H1 (cell line): ENCODE measurements around the gene CKB. TPM values are rescaled to one million over a fixed set of nuclear protein-coding genes. Genes with fewer than 3 reads are reported as not detected.

Experiments
- CTCF ChIA-PET: fragments of 300-600 bp; sonication (Branson Sonifier 250); formaldehyde crosslinking; loops from one replicate; lab custom pipeline; 2021; ENCODE audit not compliant: partially characterized antibody; lab: Charles Lee
- POLR2A ChIA-PET: fragments of 300-600 bp; sonication (Branson Sonifier 250); formaldehyde crosslinking; loops from one replicate; lab custom pipeline; 2021; ENCODE audit warnings: inconsistent platforms; ENCODE audit not compliant: partially characterized antibody; lab: Charles Lee
- DNase-seq, 2 experiments: peaks; one replicate each; pipeline versions ENCODE4 v3.0.0 to v3.0.0-alpha.2; 2010 to 2022; ENCODE audit warnings: low spot score in 2 of 2, low read depth in 1 of 2, mixed read lengths in 1 of 2
- FAIRE-seq: peaks from 2 replicates; lab custom pipeline; 2011; peaks lifted over from hg19 to GRCh38; lab: Jason Lieb, UNC
- H2AFZ ChIP-seq: 2 replicates; pipeline ENCODE4 v1.8.1; 2012; ENCODE audit warnings: low read length, inconsistent platforms
- H2AK5ac ChIP-seq: 2 replicates; pipeline ENCODE4 v1.6.1; 2013; ENCODE audit warnings: low read depth, low read length
- H2BK120ac ChIP-seq: replicated peaks from 2 replicates; pipeline ENCODE3; 2013; ENCODE audit warnings: low read depth, low read length, inconsistent platforms
- H2BK12ac ChIP-seq: 2 replicates; pipeline ENCODE4 v1.6.1; 2013; ENCODE audit warnings: low read depth, low read length
- H2BK15ac ChIP-seq: 2 replicates; pipeline ENCODE4 v1.6.1; 2013; ENCODE audit warnings: low read length
- H2BK20ac ChIP-seq: 2 replicates; pipeline ENCODE4 v1.6.1; 2013; ENCODE audit warnings: low read length
- H2BK5ac ChIP-seq: 2 replicates; pipeline ENCODE4 v1.6.1; 2013; ENCODE audit warnings: low read depth, low read length
- H3K14ac ChIP-seq: 2 replicates; pipeline ENCODE4 v1.6.1; 2013; ENCODE audit warnings: inconsistent platforms; ENCODE audit not compliant: insufficient read length
- H3K18ac ChIP-seq: 2 replicates; pipeline ENCODE4 v1.6.1; 2013; ENCODE audit warnings: low read length; ENCODE audit errors: extremely low read depth
- H3K23ac ChIP-seq: 2 replicates; pipeline ENCODE4 v1.6.1; 2013; ENCODE audit warnings: inconsistent platforms; ENCODE audit not compliant: insufficient read length
- H3K23me2 ChIP-seq: 2 replicates; pipeline ENCODE4 v1.6.1; 2013; ENCODE audit warnings: low read depth, low read length
- H3K27ac ChIP-seq: 2 replicates; pipeline ENCODE4 v1.6.1; 2011; ENCODE audit warnings: low read depth, low read length, inconsistent platforms
- H3K27me3 ChIP-seq, 4 experiments: replicated peaks in 1 of 4; 1 replicate in 1 of 4; 2 replicates in 3 of 4; pipeline versions ENCODE4 v1.6.1 to v1.8.1; 2011 to 2013; ENCODE audit warnings: low read length in 3 of 4, mild to moderate bottlenecking in 3 of 4, inconsistent platforms in 2 of 4, mixed read lengths in 2 of 4, moderate library complexity in 1 of 4; ENCODE audit not compliant: control insufficient read depth in 3 of 4, insufficient read depth in 3 of 4; ENCODE audit errors: extremely low read depth in 1 of 4
- H3K36me3 ChIP-seq, 4 experiments: 2 replicates each; pipeline versions ENCODE4 v1.6.1 to v1.8.1; 2011 to 2013; ENCODE audit warnings: mild to moderate bottlenecking in 4 of 4, low read length in 3 of 4, moderate library complexity in 2 of 4, control low read depth in 1 of 4, inconsistent platforms in 1 of 4; ENCODE audit not compliant: insufficient read depth in 4 of 4, control insufficient read depth in 2 of 4
- H3K4ac ChIP-seq: replicated peaks from 2 replicates; pipeline ENCODE3; 2013; ENCODE audit warnings: low read length, low read depth, mixed read lengths, inconsistent platforms; ENCODE audit not compliant: insufficient read length
- H3K4me1 ChIP-seq, 4 experiments: replicated peaks in 1 of 4; 1 replicate in 1 of 4; 2 replicates in 3 of 4; pipeline versions ENCODE4 v1.6.1 to v1.8.1; 2011 to 2013; ENCODE audit warnings: low read length in 3 of 4, inconsistent platforms in 2 of 4, mixed read lengths in 1 of 4; ENCODE audit not compliant: insufficient read depth in 4 of 4, control insufficient read depth in 3 of 4
- H3K4me2 ChIP-seq, 2 experiments: 2 replicates each; pipeline versions ENCODE4 v1.6.1 to v1.8.1; 2011 to 2013; ENCODE audit warnings: low read depth in 2 of 2, low read length in 2 of 2, control low read depth in 1 of 2, inconsistent platforms in 1 of 2, mild to moderate bottlenecking in 1 of 2; ENCODE audit not compliant: insufficient read depth in 1 of 2
- H3K4me3 ChIP-seq, 4 experiments: fragments of 200-600, 300-600 bp in 1 of 4; sonication (generic), shearing (Covaris generic), sonication (Bioruptor Twin) in 1 of 4; 2 replicates each; pipeline versions ENCODE4 v1.5.1 to v1.8.1; 2011 to 2016; ENCODE audit warnings: low read length in 4 of 4, low read depth in 3 of 4, control low read depth in 2 of 4, inconsistent platforms in 2 of 4, mild to moderate bottlenecking in 2 of 4, mixed read lengths in 1 of 4, moderate library complexity in 1 of 4; ENCODE audit not compliant: insufficient read depth in 2 of 4; ENCODE audit errors: extremely low read depth in 1 of 4
- H3K56ac ChIP-seq: replicated peaks from 2 replicates; pipeline ENCODE3; 2013; ENCODE audit warnings: low read depth, mild to moderate bottlenecking, mixed read lengths, low read length, inconsistent platforms; ENCODE audit not compliant: insufficient read length
- H3K79me1 ChIP-seq: 2 replicates; pipeline ENCODE4 v1.6.1; 2013; ENCODE audit warnings: low read depth, low read length, control low read depth
- H3K79me2 ChIP-seq, 2 experiments: 2 replicates each; pipeline versions ENCODE4 v1.6.1 to v1.8.1; 2012 to 2013; ENCODE audit warnings: low read length in 2 of 2, mild to moderate bottlenecking in 2 of 2, inconsistent platforms in 1 of 2; ENCODE audit not compliant: insufficient read depth in 2 of 2, control insufficient read depth in 1 of 2
- H3K9ac ChIP-seq, 4 experiments: replicated peaks in 1 of 4; 1 replicate in 1 of 4; 2 replicates in 3 of 4; pipeline versions ENCODE4 v1.6.1 to v1.8.1; 2011 to 2013; ENCODE audit warnings: low read depth in 3 of 4, low read length in 3 of 4, control low read depth in 2 of 4, mild to moderate bottlenecking in 2 of 4, moderate library complexity in 2 of 4, inconsistent platforms in 1 of 4; ENCODE audit errors: extremely low read depth in 1 of 4
- H3K9me3 ChIP-seq, 2 experiments: 2 replicates each; pipeline versions ENCODE4 v1.6.1 to v1.8.1; 2012 to 2013; ENCODE audit warnings: mild to moderate bottlenecking in 2 of 2, moderate library complexity in 2 of 2, control low read depth in 1 of 2, inconsistent platforms in 1 of 2, low read depth in 1 of 2, low read length in 1 of 2, mixed read lengths in 1 of 2; ENCODE audit not compliant: insufficient read depth in 2 of 2
- H4K20me1 ChIP-seq, 2 experiments: replicated peaks in 1 of 2; 2 replicates each; pipeline versions ENCODE3 to v1.8.1; 2011 to 2013; ENCODE audit warnings: inconsistent platforms in 2 of 2, low read length in 2 of 2, mild to moderate bottlenecking in 1 of 2; ENCODE audit not compliant: insufficient read depth in 2 of 2, control insufficient read depth in 1 of 2
- H4K5ac ChIP-seq: 2 replicates; pipeline ENCODE4 v1.6.1; 2013; ENCODE audit warnings: low read length, low read depth, mixed read lengths, inconsistent platforms; ENCODE audit not compliant: insufficient read length
- H4K8ac ChIP-seq: 2 replicates; pipeline ENCODE4 v1.8.0; 2013; ENCODE audit warnings: mild to moderate bottlenecking, moderate library complexity, low read length, inconsistent platforms; ENCODE audit not compliant: insufficient read depth; ENCODE audit errors: extremely low read depth
- H4K91ac ChIP-seq: replicated peaks from 2 replicates; pipeline ENCODE3; 2013; ENCODE audit warnings: low read length, mixed read lengths, inconsistent platforms; ENCODE audit not compliant: insufficient read length
- CBX5 ChIP-seq: fragments of 300-800, 300-1000 bp; sonication (generic); IDR thresholded peaks from 2 replicates; pipeline ENCODE4 v1.7.1; 2016; ENCODE audit warnings: antibody characterized with exemption, low read length, low read depth
- CEBPB ChIP-seq: IDR thresholded peaks from 2 replicates; pipeline ENCODE4 v1.6.1; 2012; ENCODE audit warnings: low read depth, low read length
- CHD2 ChIP-seq: IDR thresholded peaks from 2 replicates; pipeline ENCODE4 v1.6.1; 2012; ENCODE audit warnings: low read length, improper control_type of control experiment
- CREB1 ChIP-seq: IDR thresholded peaks from 2 replicates; pipeline ENCODE4 v1.6.1; 2012; ENCODE audit warnings: inconsistent platforms
- CTCF ChIP-seq, 3 experiments: IDR thresholded peaks; 1 replicate in 2 of 3; 2 replicates in 1 of 3; pipeline versions ENCODE4 v1.5.1 to v1.6.1; 2011; ENCODE audit warnings: low read length in 3 of 3, mild to moderate bottlenecking in 3 of 3, inconsistent platforms in 2 of 3, low read depth in 1 of 3, moderate library complexity in 1 of 3; ENCODE audit not compliant: insufficient read depth in 1 of 3; ENCODE audit errors: control extremely low read depth in 1 of 3
- EP300 ChIP-seq, 2 experiments: IDR thresholded peaks; 1 replicate in 1 of 2; 2 replicates in 1 of 2; pipeline ENCODE4 v1.6.1; 2011 to 2012; ENCODE audit warnings: low read depth in 2 of 2, low read length in 2 of 2, mild to moderate bottlenecking in 2 of 2, borderline replicate concordance in 1 of 2, inconsistent platforms in 1 of 2, moderate library complexity in 1 of 2
- RFX5 ChIP-seq: IDR thresholded peaks from 2 replicates; pipeline ENCODE4 v1.6.1; 2011; ENCODE audit warnings: low read depth, low read length, improper control_type of control experiment, borderline replicate concordance
- SIN3A ChIP-seq, 2 experiments: IDR thresholded peaks in 1 of 2; conservative IDR thresholded peaks in 1 of 2; 2 replicates each; pipeline ENCODE4 v1.6.1; 2011 to 2012; ENCODE audit warnings: low read length in 2 of 2, improper control_type of control experiment in 1 of 2, low read depth in 1 of 2, mild to moderate bottlenecking in 1 of 2
- TEAD4 ChIP-seq: IDR thresholded peaks from 2 replicates; pipeline ENCODE4 v1.6.1; 2012; ENCODE audit warnings: low read depth, low read length, inconsistent platforms, mixed read lengths
- WGBS, 2 experiments: shearing (Covaris generic) in 1 of 2; methylation state at CpG; one replicate each; pipeline versions ENCODE4 v1.1.6 to v1.1.7; 2013 to 2015; ENCODE audit warnings: low lambda C conversion rate in 2 of 2, mixed read lengths in 2 of 2, inconsistent platforms in 1 of 2, low coverage in 1 of 2, missing lambda C conversion rate in 1 of 2; ENCODE audit not compliant: insufficient replicate concordance in 2 of 2, insufficient coverage in 1 of 2, insufficient read length in 1 of 2; ENCODE audit errors: extremely low coverage in 1 of 2, missing lambda C conversion rate in 1 of 2; 5-methylcytosine and 5-hydroxymethylcytosine counted together
- polyA plus RNA-seq, 7 experiments: library from polyadenylated mRNA; depleted of rRNA in 3 of 7; stranded (reverse) in 5 of 7; unstranded in 2 of 7; fragments of >200 nt in 5 of 7; fragments of 200-250 nt in 2 of 7; gene quantifications; 1 replicate in 5 of 7; 2 replicates in 1 of 7; 4 replicates in 1 of 7; pipeline versions ENCODE4 v1.2.1 to v1.2.3, GENCODE V29; 2011 to 2013; ENCODE audit warnings: missing spikeins in 2 of 7, mixed read lengths in 2 of 7
- total RNA-seq: library from RNA; stranded (reverse); fragmentation: NEBNext Ultra II Directional; extraction: Animal tissue kit (Norgen Biotek cat#: 25700); gene quantifications from 2 replicates; pipeline ENCODE4 v1.2.1, GENCODE V29; 2021

Gene CKB
- total and polyA plus RNA-seq, 2 of the 8 experiments (the other 6 are each of a cell fraction or from before 2014, with no cell fraction given): 538 to 950 TPM

- no peaks in the 10 kb centered on the region for H3K9me3 ChIP-seq
- H4K20me1 ChIP-seq: peaks cover 13 to 47% of the 10 kb centered on the region in 2 experiments
- no peak overlapping the region for H2BK12ac ChIP-seq
- H4K8ac ChIP-seq: no peak overlapping the region
- no peak overlapping the region for H2AK5ac ChIP-seq
- peaks cover 8% of the 10 kb centered on the region; the same call in 1 of the 2 replicates for H3K23me2 ChIP-seq
- H3K56ac ChIP-seq: no peak overlapping the region
- H3K18ac ChIP-seq: no peak overlapping the region
- no peak overlapping the region for H2BK5ac ChIP-seq
- no peak overlapping the region for H3K27ac ChIP-seq
- H3K79me2 ChIP-seq: peaks cover 5 to 20% of the 10 kb centered on the region in 2 experiments; a peak in 3 of 4 replicates
- no peak overlapping the region for H4K5ac ChIP-seq
- no peak overlapping the region for H3K4ac ChIP-seq
- no peak overlapping the region for H2BK120ac ChIP-seq
- H3K4me2 ChIP-seq: no peak overlapping the region
- H2BK15ac ChIP-seq: no peak overlapping the region
- 94% methylated on average over 21 of the region's 23 CpGs; no CpG with 5 or more reads in 1 of the 2 experiments for WGBS, 2 experiments
- no peak overlapping the region for H2BK20ac ChIP-seq
- no peak overlapping the region for H3K14ac ChIP-seq
- H3K9ac ChIP-seq: no peak overlapping the region
- no peak overlapping the region for H3K4me3 ChIP-seq
- H3K4me1 ChIP-seq: peaks cover 0 to 9% (median 7%) of the 10 kb centered on the region in 4 experiments; a peak in 6 of 7 replicates
- FAIRE-seq: no peak
- no peak overlapping the region for H3K23ac ChIP-seq
- POLR2A ChIA-PET: interaction anchor here (0.7 to 29.8 kb wide), 4 partner anchors 7 to 20 kb away, joined by 3 to 844 read pairs (median 72); partner anchors contain the start of gene CKB
- H3K36me3 ChIP-seq: peaks cover 0 to 17% (median 1%) of the 10 kb centered on the region in 4 experiments; a peak in 3 of 8 replicates
- no peak overlapping the region for H2AFZ ChIP-seq
- no peak for DNase-seq
- H3K79me1 ChIP-seq: peaks cover 24% of the 10 kb centered on the region
- CTCF ChIA-PET: interaction anchor here (12.5 to 28.8 kb wide), 2 partner anchors 13 to 24 kb away, joined by 230 to 921 read pairs; partner anchors contain the start of gene CKB
- no peaks in the 10 kb centered on the region; a peak in 2 of 7 replicates for H3K27me3 ChIP-seq
- no peak overlapping the region for H4K91ac ChIP-seq
- TF ChIP-seq CTCF (IDR thresholded peaks at IDR 0.05; ENCODE audit: control extremely low read depth in 1 of 3, insufficient read depth in 1 of 3, low read depth in 1 of 3, low read length in 3 of 3): no peak
- TF ChIP-seq CEBPB: no peak
- no peak for TF ChIP-seq CHD2
- no peak for TF ChIP-seq TEAD4
- no peak for TF ChIP-seq SIN3A (conservative IDR thresholded peaks at IDR 0.05 in 1 of 2, IDR thresholded peaks at IDR 0.05 in 1 of 2; ENCODE audit: low read depth in 1 of 2, low read length in 2 of 2)
- TF ChIP-seq RFX5: no peak
- no peak for TF ChIP-seq CREB1
- no peak for TF ChIP-seq CBX5
- TF ChIP-seq EP300 (IDR thresholded peaks at IDR 0.05; ENCODE audit: borderline replicate concordance in 1 of 2, low read depth in 2 of 2, low read length in 2 of 2): no peak
Observed at GRCh38 chr14:103533137-103533998, 10.7 kb upstream of the CKB start.
